Stimulated activated CD4-positive, alpha-beta T cell treated with anti-CD3 and anti-CD28 coated beads, Interleukin-12 subunit alpha, Interleukin-12 subunit beta, amount 100 ng/mL, for 48 hours (primary cell): Measurements from ENCODE around the gene TBC1D25.

Experiments
- DNase-seq, 3 donors: peaks; one replicate each; pipeline ENCODE4 v3.0.0-alpha.2; 2020; ENCODE audit warnings: low read depth in 2 of 3, low spot score in 1 of 3

TBC1D25 gene

GRCh38 chrX:48598614-48599013 is 59.1 kb downstream of the TBC1D25 start:
- no peak for DNase-seq

- no peak for DNase-seq
Observed at GRCh38 chrX:48599341-48599740, 59.8 kb downstream of the TBC1D25 start.

GRCh38 chrX:48600226-48600625 is 60.7 kb downstream of the TBC1D25 start:
- DNase-seq, result no peak

GRCh38 chrX:48601741-48602394 is 62.4 kb downstream of the TBC1D25 start:
- no peak for DNase-seq

- DNase-seq, result no peak
Observed at GRCh38 chrX:48604701-48605100, 65.2 kb downstream of the TBC1D25 start.

GRCh38 chrX:48606091-48606490 is 66.6 kb downstream of the TBC1D25 start:
- DNase-seq, result no peak

- no peak for DNase-seq
Observed at GRCh38 chrX:48611703-48612102, 72.2 kb downstream of the TBC1D25 start.
